ENCODE results near the gene CFAP251.

DNA sequence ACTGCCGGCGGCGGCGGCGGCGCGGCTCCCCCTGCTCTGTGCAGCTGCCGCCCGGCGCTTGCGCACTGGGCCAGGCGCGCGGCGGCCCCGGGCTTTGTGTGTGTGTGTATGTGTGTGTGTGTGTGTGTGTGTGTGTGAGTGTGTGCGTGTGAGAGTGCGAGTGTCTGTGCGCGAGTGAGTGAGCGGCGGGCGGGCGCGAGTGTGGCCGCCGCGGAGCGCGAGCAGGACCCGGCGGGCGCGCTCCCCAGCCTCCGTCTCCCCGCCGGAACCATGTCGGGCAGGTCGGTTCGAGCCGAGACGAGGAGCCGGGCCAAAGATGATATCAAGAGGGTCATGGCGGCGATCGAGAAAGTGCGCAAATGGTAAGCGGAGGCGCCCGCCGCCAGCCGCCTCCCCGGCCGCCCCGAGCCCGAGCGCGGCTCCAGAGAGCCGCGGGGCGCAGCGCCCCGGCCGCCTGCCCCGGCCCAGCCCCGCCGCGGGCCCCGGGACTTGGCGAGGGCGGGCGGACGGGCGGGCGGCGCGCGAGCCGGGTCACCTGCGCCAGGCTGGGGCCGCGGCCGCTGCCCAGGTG is 103.5 kb downstream of the CFAP251 start, which contains the start of gene BCL7A:
- TF ChIP-seq, protein P1, sequence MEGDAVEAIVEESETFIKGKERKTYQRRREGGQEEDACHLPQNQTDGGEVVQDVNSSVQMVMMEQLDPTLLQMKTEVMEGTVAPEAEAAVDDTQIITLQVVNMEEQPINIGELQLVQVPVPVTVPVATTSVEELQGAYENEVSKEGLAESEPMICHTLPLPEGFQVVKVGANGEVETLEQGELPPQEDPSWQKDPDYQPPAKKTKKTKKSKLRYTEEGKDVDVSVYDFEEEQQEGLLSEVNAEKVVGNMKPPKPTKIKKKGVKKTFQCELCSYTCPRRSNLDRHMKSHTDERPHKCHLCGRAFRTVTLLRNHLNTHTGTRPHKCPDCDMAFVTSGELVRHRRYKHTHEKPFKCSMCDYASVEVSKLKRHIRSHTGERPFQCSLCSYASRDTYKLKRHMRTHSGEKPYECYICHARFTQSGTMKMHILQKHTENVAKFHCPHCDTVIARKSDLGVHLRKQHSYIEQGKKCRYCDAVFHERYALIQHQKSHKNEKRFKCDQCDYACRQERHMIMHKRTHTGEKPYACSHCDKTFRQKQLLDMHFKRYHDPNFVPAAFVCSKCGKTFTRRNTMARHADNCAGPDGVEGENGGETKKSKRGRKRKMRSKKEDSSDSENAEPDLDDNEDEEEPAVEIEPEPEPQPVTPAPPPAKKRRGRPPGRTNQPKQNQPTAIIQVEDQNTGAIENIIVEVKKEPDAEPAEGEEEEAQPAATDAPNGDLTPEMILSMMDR (IDR thresholded peaks at IDR 0.05), result no peak
- TF ChIP-seq EZH2 (IDR thresholded peaks at IDR 0.05), result no peak
- no peak for TF ChIP-seq EZH2phosphoT487 (IDR thresholded peaks at IDR 0.05)
